AG09319 (cell line): ENCODE results near the gene UCKL1.

Source experiments
- DNase-seq: peaks from one replicate; pipeline ENCODE4 v3.0.0-alpha.2; 2010; ENCODE audit warnings: low read depth; ENCODE audit errors: extremely low read depth
- TF ChIP-seq, protein P1 (sequence below): IDR thresholded peaks from 2 replicates; pipeline ENCODE4 v1.5.1; 2011; ENCODE audit warnings: low read depth, mild to moderate bottlenecking, inconsistent platforms, low read length, moderate library complexity

The UCKL1 gene

DNA sequence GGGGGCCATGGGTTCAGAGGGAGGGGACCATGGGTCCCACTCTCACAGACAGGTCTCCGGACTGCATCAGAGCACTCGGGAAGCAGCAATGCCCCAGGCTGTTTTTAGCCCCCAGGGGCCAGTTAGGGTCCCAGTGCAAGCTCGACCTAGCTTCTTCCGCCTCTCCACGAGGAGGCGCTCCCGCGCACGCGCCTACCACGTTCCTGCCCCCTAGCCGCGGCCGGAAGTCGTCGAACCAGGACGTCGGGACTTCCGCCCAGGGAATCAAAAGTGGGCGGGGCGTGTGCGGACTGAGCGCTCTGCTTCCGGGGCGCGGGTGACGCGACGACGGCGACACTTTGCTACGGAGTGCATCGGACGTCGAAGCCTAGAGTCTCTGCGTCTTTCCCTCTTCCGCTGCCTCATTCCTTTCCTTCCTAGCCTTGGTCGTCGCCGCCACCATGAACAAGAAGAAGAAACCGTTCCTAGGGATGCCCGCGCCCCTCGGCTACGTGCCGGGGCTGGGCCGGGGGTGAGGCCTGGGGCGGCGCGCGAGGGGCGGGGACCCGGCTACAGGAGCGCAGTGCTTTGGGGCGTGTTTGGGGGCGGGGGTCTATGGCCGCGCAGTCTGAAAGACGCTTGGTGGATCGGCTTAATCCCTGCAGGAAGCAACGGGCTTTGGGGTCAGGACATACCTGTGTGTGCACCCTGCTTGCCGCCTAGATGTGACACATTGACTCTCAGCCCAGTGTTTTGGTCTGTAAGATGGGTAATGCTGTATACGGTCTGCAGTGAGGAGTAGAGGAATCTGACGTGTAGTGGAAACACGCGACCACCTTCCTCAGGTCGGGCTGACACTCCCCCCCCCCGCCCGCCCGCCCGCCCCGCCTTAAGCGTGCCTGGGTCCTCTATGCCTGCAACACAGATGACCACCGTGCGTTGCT, 24.9 kb upstream of the UCKL1 start, which contains the start of gene PRPF6:
PRPF6 (plus strand) TSS at position 327 of the 923 bp plus-strand sequence; CDS start at position 441, 114 bp downstream.
- DNase-seq, result peak; percentile 79
- TF ChIP-seq, protein P1, sequence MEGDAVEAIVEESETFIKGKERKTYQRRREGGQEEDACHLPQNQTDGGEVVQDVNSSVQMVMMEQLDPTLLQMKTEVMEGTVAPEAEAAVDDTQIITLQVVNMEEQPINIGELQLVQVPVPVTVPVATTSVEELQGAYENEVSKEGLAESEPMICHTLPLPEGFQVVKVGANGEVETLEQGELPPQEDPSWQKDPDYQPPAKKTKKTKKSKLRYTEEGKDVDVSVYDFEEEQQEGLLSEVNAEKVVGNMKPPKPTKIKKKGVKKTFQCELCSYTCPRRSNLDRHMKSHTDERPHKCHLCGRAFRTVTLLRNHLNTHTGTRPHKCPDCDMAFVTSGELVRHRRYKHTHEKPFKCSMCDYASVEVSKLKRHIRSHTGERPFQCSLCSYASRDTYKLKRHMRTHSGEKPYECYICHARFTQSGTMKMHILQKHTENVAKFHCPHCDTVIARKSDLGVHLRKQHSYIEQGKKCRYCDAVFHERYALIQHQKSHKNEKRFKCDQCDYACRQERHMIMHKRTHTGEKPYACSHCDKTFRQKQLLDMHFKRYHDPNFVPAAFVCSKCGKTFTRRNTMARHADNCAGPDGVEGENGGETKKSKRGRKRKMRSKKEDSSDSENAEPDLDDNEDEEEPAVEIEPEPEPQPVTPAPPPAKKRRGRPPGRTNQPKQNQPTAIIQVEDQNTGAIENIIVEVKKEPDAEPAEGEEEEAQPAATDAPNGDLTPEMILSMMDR, result peak; percentile 98

DNA sequence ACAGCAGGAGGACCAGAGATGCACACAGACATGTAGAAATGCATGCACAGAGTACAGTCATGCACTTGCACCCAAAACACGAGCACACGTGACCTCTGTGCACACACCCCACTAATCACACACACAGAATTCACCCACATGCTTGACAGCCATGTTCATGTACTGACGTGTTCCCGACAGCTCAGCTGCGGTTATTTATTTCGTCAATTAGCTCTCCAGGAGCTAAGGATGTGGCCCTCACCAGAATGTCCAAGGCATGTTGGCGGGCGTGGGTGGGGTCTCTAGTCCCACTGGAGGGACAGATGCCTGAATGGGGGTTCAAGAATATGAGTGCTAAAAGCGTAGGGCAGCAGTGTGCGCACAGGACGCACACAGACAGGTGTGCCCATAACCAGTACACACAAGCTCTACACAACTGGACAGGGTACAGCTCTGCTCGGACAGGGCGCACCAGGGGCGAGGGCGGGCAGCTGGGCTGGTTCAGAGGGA, 24.1 kb upstream of the UCKL1 start:
- TF ChIP-seq, protein P1, result no peak
- no peak for DNase-seq

DNA sequence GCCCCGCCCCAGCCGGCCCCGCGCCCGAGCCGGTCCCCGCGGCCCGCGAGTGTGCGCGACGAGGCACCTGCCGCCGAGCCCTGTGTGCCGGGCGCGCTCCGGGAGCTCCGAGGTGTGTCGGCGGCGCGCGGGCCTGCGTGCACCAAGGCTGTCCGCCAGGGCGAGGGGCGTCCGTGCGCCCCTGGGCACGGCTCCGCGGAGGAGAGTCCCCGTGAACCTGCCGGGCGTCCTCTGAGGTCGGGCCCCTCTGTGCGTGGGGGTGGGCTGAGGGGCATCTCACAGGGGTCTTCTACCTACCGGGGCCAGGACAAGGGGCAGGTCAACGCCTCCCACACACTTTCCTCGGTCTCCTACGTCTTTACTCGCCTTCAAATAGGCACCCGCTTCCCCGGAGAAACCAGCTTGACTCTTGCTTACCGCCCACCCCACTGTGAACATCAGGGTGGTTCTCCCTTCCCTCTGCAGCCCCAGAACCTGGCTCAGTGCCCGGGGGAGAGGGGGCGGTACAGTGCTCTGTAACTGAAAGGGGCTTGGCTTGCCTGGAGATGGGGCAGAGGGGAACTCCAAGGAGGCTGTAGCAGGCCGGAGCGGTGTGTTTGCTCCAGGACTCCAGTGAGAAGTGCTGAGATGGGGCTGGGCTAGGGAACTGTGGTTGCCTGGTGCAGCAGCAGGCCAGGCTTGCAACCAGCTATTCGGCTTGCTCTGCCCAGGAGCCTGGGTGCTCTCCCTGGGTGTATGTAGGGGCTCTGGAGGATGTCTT, 23.5 kb upstream of the UCKL1 start, which contains the start of gene SAMD10:
SAMD10 (minus strand) TSS at position 86 of the 760 bp plus-strand sequence. CDS start 175 bp downstream, outside the sequence.
- TF ChIP-seq, protein P1, result no peak
- no peak for DNase-seq

DNA sequence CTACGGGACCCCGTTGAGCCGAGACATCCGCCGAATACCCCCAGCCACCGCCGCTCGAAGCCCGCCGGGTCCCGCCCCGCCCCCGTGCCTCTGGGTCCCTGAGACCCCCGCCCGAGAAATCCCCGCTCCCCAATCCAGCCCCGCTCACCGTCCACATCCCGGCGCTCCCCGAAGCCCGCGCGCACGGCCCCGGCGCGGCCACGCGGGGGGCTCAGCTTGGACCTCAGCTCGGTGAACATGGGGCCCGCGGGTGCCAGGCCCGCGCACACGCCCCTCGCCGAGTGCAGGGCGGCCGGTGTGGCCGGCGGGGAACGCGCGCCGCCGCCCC, 23.0 kb upstream of the UCKL1 start:
- DNase-seq, result no peak
- TF ChIP-seq, protein P1, result no peak

DNA sequence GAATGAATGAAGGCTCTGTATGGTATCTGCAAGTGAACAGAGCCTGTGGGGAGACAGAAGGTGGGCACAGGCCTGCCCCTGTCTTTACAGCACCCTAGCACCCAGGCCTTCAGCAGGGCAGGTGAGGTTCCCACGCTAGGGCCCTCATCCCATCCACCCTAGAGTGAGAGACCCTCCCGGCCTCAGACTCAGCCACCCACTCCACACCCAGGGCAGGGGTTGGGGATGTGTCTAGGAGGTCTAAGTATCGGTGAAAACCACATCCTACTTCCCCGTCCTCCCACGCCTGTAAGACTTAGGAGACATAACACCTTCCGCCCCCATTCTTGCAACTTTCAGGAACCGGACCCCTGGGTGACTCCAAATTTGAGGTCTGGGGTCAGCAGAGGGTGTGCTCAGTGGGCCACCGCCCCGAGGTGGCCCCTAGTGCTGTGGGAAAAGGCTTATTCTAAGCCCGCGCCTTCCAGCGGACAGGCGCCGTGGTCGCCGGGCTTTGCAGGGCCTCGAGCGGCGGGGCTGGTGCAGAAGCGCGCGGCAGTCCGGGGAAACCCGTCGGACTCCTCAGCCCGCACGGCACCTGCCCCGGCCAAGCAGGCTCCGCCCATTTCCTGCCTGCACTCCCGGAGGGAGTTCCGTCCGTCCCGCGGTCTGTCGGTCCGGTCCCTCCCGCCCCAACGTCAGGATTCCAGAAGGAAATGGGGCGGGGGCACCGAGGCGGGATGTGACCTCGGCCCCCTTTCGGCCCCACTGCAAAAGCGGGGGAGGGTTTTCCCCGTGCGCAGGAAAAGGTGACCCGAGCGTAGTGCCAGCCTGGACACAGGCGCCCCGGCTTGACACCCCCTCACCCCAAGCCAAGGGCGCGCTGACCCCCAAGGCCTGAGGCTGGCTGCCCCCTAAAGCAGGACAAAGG, 22.4 kb upstream of the UCKL1 start:
- no peak for DNase-seq
- TF ChIP-seq, protein P1, result no peak

DNA sequence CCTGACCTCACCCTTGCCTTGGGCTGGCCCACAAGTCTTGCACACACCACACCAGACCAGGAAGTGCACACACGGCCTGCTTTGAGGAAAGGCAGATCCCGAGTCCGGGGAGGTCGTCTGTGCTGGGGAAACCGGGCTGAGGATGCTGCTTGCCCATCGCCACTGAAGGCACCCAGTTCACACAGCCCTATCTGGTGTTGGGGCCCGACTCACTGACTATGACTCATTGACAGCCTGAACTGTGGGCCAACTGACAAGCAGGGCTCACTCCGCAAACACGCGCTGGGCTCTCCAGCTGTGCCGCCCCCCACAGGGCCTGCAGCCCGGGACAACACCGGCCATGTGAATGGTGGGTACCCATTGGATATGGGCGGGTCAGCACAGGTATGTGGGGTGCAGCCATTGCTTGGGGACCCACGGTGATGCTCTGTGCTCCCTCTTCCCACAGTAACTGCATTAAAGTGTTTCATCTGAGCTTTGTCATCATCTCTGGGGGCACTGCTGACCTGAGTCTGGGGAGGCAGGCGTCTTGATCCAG, 21.6 kb upstream of the UCKL1 start:
- TF ChIP-seq, protein P1, result no peak
- DNase-seq, result no peak
